SU-DHL-6 (cell line): ENCODE results near the gene B3GNT2.

ENCODE experiments used
- H2AFZ ChIP-seq: fragments of 200-600 bp; sonication (generic); 2 replicates; pipeline ENCODE4 v1.6.1; 2014; ENCODE audit warnings: low read depth, mild to moderate bottlenecking, moderate library complexity, mixed read lengths, antibody characterized with exemption, low read length; ENCODE audit not compliant: severe bottlenecking
- H3F3A ChIP-seq: fragments of 200-600 bp; shearing (Covaris generic); 2 replicates; pipeline ENCODE4 v1.6.0; 2016; ENCODE audit warnings: antibody characterized with exemption, mild to moderate bottlenecking; ENCODE audit not compliant: insufficient read depth
- H3K27ac ChIP-seq: fragments of 200-600 bp; sonication (generic); 2 replicates; pipeline ENCODE4 v1.5.1; 2016; ENCODE audit warnings: low read depth, mild to moderate bottlenecking, low read length, moderate library complexity, mixed read lengths
- H3K27me3 ChIP-seq: fragments of 200-600 bp; sonication (generic), shearing (Covaris generic); 2 replicates; pipeline ENCODE4 v1.6.0; 2014; ENCODE audit warnings: mild to moderate bottlenecking, low read length
- H3K36me3 ChIP-seq: fragments of 200-600 bp; sonication (generic); 2 replicates; pipeline ENCODE4 v1.6.1; 2014; ENCODE audit warnings: mild to moderate bottlenecking, low read length, mixed read lengths
- H3K4me2 ChIP-seq: fragments of 300-600, 200-600 bp; shearing (Covaris generic), sonication (generic); 2 replicates; pipeline ENCODE4 v1.6.0; 2014; ENCODE audit warnings: low read length, low read depth, mild to moderate bottlenecking; ENCODE audit not compliant: poor library complexity, severe bottlenecking
- H3K4me3 ChIP-seq: fragments of 200-600 bp; sonication (generic); 2 replicates; pipeline ENCODE4 v1.5.1; 2014; ENCODE audit warnings: antibody characterized with exemption, low read length, mild to moderate bottlenecking, mixed read lengths; ENCODE audit not compliant: insufficient read depth, poor library complexity, severe bottlenecking
- H3K79me2 ChIP-seq: fragments of 200-600 bp; sonication (generic); 2 replicates; pipeline ENCODE4 v1.6.1; 2014; ENCODE audit warnings: mild to moderate bottlenecking, low read length, moderate library complexity; ENCODE audit not compliant: insufficient read depth
- H3K9ac ChIP-seq: fragments of 200-600 bp; sonication (generic); 2 replicates; pipeline ENCODE4 v1.7.0; 2014; ENCODE audit warnings: mild to moderate bottlenecking, low read length
- H3K9me2 ChIP-seq: fragments of 200-600 bp; sonication (generic); replicated peaks from 2 replicates; pipeline ENCODE4 v1.6.1; 2014; ENCODE audit warnings: low read length; ENCODE audit not compliant: insufficient read depth
- H3K9me3 ChIP-seq: fragments of 200-600 bp; sonication (generic); 2 replicates; pipeline ENCODE4 v1.6.1; 2014; ENCODE audit warnings: low read length, mixed read lengths; ENCODE audit not compliant: insufficient read depth
- H4K20me1 ChIP-seq: fragments of 200-600 bp; sonication (generic); 2 replicates; pipeline ENCODE4 v1.6.1; 2014; ENCODE audit warnings: low read depth, mild to moderate bottlenecking, antibody characterized with exemption, low read length, moderate library complexity, mixed read lengths
- CTCF ChIP-seq: fragments of 200-600 bp; sonication (generic); IDR thresholded peaks from one replicate; pipeline ENCODE4 v1.5.1; 2017; ENCODE audit warnings: antibody characterized with exemption, mild to moderate bottlenecking, low read length, moderate library complexity; ENCODE audit not compliant: insufficient read depth, poor library complexity, severe bottlenecking
- EZH2phosphoT487 ChIP-seq: fragments of 200-600 bp; sonication (generic), shearing (Covaris generic); conservative IDR thresholded peaks from 2 replicates; pipeline ENCODE4 v1.6.1; 2018; ENCODE audit warnings: mild to moderate bottlenecking, antibody characterized with exemption, low read length, moderate library complexity, mixed read lengths

Gene B3GNT2

GRCh38 chr2:62208758-62209114 is 12.8 kb downstream of the B3GNT2 start:
- Histone ChIP-seq H3K27ac (no peak overlapping the region), H4K20me1 (peaks cover 23% of the 10 kb centered on the region), H3K9me2 (no peaks in the 10 kb centered on the region), H3K27me3 (no peaks in the 10 kb centered on the region), H3K4me3 (no peak overlapping the region), H3F3A (no peaks in the 10 kb centered on the region), H2AFZ (no peak overlapping the region), H3K36me3 (no peaks in the 10 kb centered on the region), H3K9me3 (no peaks in the 10 kb centered on the region), H3K4me2 (no peak overlapping the region), H3K9ac (no peak overlapping the region), H3K79me2 (peaks cover 100% of the 10 kb centered on the region)
- TF ChIP-seq EZH2phosphoT487 (no peak), CTCF (no peak)

- Histone ChIP-seq H4K20me1 (peaks cover 20% of the 10 kb centered on the region), H3K27ac (no peak overlapping the region), H3F3A (no peaks in the 10 kb centered on the region), H3K9me3 (no peaks in the 10 kb centered on the region), H3K27me3 (no peaks in the 10 kb centered on the region), H3K9me2 (no peaks in the 10 kb centered on the region), H3K79me2 (peaks cover 100% of the 10 kb centered on the region), H3K9ac (no peak overlapping the region), H3K36me3 (no peaks in the 10 kb centered on the region), H2AFZ (no peak overlapping the region), H3K4me2 (no peak overlapping the region), H3K4me3 (no peak overlapping the region)
- TF ChIP-seq EZH2phosphoT487, result no peak
- no peak for TF ChIP-seq CTCF
Observed at GRCh38 chr2:62209427-62209991, 13.6 kb downstream of the B3GNT2 start.

- no peaks in the 10 kb centered on the region for H3F3A ChIP-seq
- TF ChIP-seq CTCF (no peak), EZH2phosphoT487 (no peak)
- H4K20me1 ChIP-seq, result no peaks in the 10 kb centered on the region; the same call in 1 of the 2 replicates
- H3K27me3 ChIP-seq, result no peaks in the 10 kb centered on the region
- H3K27ac ChIP-seq, result no peak overlapping the region
- no peak overlapping the region for H3K4me2 ChIP-seq
- no peak overlapping the region for H3K9ac ChIP-seq
- no peaks in the 10 kb centered on the region; the same call in 1 of the 2 replicates for H3K36me3 ChIP-seq
- peaks cover 98% of the 10 kb centered on the region for H3K79me2 ChIP-seq
- no peak overlapping the region for H2AFZ ChIP-seq
- H3K9me2 ChIP-seq, result no peaks in the 10 kb centered on the region
- H3K9me3 ChIP-seq, result peaks cover 6% of the 10 kb centered on the region; the same call in 1 of the 2 replicates
- no peak overlapping the region for H3K4me3 ChIP-seq
Observed at GRCh38 chr2:62215306-62216064, 19.6 kb downstream of the B3GNT2 start.
